SKM-1 (cell line): Measurements from ENCODE around the gene SFMBT2.
"Not testable (repeated sequence)": the region's sequence is repeated elsewhere in the genome, so short reads cannot be mapped to it uniquely, and the experiment has no call there.

ENCODE experiments used
- DNase-seq: peaks from one replicate; lab custom pipeline; 2025; ENCODE audit not compliant: unreplicated experiment; lab: John Stamatoyannopoulos, UW

Gene SFMBT2

DNA sequence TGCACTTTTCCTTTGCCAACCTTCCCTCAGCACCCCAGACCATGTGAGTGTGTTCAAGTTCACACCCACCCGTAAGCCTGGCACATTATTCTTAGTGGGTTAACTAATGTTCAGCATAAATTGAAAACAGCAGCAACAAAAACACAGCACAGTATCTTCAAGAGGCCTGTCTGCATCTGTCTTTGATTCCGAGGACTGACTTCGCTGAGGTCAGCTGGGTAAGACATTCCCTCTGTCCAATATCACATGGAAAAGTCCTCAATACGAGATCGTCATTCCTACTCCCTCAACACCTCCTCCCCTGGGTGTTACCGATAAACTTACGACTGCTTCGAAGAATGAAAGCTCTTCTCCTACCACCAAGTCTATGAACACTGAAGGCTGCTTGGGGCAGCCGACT is 218.8 kb downstream of the SFMBT2 start:
- DNase-seq: no peak

DNA sequence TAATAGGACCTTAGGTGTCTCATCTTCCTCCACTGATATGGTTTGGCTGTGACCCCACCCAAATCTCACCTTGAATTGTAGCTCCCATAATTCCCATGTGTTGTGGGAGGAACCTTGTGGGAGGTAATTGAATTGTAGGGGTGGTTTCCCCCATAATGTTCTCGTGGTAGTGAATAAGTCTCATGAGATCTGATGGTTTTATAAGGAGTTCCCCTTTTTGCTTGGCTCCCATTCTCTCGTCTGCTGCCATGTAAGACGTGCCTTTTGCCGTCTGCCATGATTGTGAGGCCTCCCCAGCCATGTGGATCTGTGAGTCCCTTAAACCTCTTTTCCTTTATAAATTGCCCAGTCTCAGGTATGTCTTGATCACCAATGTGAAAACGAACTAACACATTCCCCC is 220.1 kb downstream of the SFMBT2 start:
- not testable (repeated sequence) for DNase-seq

- no peak for DNase-seq
Observed at GRCh38 chr10:7189909-7190308, 220.9 kb downstream of the SFMBT2 start.

- no peak for DNase-seq
Observed at GRCh38 chr10:7188456-7189050, 222.3 kb downstream of the SFMBT2 start.

- DNase-seq: no peak
Observed at GRCh38 chr10:7186387-7187018, 224.3 kb downstream of the SFMBT2 start.

DNA sequence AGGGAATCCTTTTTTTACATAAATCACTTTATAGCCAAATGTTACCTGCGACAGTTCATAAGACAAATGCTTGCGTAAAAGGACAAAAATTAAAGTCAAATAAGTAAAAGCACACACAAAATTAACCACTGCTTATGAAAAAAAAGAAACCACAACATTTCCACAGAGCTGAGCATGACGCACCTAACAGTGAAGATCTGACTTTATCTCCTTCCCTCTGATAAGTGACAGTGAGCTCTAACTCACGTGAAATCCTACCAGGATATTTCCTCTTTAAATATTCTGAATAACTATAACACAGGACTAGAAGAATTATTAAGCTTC is 225.5 kb downstream of the SFMBT2 start:
- no peak for DNase-seq

- DNase-seq: peak; percentile 82
Observed at GRCh38 chr10:7184660-7185366, 226.0 kb downstream of the SFMBT2 start.

- not testable (repeated sequence) for DNase-seq
Observed at GRCh38 chr10:7184116-7184515, 226.7 kb downstream of the SFMBT2 start.

DNA sequence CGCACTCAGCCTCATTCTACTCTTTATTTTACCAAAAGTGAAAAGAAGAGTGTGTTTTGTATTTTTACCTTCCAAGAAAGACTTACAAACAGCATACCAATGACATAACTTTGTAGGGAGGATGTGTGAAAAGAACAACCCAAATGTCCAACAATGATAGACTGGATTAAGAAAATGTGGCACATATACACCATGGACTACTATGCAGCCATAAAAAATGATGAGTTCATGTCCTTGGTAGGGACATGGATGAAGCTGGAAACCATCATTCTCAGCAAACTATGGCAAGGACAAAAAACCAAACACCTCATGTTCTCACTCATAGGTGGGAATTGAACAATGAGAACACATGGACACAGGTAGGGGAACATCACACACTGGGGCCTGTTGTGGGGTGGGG is 228.5 kb downstream of the SFMBT2 start:
- not testable (repeated sequence) for DNase-seq

DNA sequence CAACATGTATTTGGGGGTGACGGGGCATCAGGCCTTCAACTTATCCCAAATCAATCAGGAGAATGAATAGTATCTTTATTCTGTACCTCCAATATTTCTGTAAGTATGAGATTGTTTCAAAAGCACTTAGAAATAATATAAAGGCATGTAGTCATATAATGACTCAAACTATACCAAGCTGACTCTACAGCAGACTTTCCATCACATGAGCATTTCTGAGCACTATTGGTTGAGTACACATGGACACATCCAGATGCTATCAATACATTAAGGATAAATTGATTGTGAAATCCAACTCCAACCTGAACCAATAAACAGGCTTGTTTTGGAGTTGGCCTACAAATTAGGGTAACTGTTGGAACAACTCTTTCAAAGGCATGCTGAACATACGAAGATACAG is 229.4 kb downstream of the SFMBT2 start:
- no peak for DNase-seq

- DNase-seq: no peak
Observed at GRCh38 chr10:7179536-7179935, 231.3 kb downstream of the SFMBT2 start.

- no peak for DNase-seq
Observed at GRCh38 chr10:7173948-7174347, 236.9 kb downstream of the SFMBT2 start.

DNA sequence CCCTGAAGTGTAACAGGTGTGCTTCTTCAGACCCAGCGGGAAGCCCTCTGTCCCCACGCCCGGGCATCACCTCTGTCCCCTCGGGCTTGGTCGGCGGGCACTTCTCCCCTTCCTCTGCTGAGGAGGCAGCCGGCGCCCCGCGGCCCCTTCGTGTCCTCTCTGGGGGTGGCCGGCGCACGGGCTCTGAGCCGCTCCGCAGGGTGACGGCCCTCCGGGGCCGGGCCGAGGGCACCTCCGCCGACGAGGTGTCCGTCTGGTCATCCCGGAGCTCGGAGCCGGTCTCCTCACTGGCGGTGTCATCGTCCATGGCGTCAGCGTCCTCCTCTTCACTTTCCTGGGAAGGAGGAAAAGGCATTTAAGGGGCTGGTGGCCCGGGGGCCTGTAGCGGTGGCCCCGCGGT is 239.0 kb downstream of the SFMBT2 start:
- DNase-seq: no peak

- DNase-seq: no peak
Observed at GRCh38 chr10:7170626-7171322, 240.1 kb downstream of the SFMBT2 start.

- no peak for DNase-seq
Observed at GRCh38 chr10:7168414-7168813, 242.4 kb downstream of the SFMBT2 start.

GRCh38 chr10:7165500-7166177 is 245.2 kb downstream of the SFMBT2 start:
- DNase-seq: no peak

GRCh38 chr10:7164955-7165354 is 245.9 kb downstream of the SFMBT2 start:
- DNase-seq: no peak

DNA sequence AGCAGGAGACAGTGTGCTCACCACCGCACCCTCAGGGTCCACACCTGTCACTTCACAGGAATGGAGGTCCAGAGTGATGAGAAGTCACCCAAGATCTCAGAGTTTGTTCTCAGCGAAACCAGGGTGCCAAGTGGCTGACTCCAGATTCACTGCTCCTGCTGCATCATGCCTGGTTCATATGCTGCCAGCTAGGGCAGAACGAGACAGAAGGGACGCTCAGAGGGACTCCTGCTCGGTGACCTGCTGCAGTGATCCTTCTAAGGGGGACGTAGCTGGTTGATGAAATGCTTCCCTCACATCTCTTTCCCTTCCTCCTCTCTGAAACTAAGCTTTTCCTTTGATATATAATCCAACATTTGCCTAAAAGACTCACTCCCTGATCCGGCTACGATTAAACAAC is 248.5 kb downstream of the SFMBT2 start:
- no peak for DNase-seq

DNA sequence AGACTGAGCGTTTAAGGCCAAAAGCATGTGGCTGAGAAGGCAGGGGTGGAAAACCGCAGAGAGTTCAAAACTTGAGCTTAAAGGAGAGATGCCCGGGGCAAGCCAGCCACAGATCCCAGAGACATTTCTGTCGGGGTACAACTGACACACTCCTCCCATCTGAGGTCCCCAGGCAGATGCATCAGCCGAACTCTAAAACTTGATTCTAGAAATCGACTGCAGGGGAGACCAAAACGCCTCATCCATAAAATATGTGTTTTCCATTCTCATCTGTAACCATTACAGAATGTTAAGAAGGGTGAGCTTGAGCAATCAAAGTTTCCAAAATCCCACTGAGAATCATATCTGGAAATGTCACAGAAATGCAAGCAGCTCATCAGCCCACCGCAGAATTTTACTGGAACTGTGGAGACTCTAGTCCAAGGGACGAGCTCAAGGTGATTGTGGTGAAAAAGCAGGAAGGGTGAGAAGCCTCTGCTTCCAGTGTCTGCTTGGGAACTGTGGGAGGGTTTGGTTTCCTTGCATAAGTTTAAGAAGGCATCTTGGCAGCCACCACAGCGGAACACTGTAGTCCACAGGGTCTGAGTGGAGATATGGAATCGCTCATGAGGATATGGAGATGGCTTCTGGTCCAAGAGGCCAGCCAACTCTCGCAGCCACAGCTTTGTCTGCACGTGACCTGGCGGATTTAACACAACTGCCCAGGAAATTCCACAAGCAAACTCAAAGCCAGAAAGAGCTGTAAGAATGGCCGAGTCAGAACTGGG is 249.2 kb downstream of the SFMBT2 start:
- no peak for DNase-seq

- DNase-seq: no peak
Observed at GRCh38 chr10:7159928-7160327, 250.9 kb downstream of the SFMBT2 start.

GRCh38 chr10:7159517-7159916 is 251.3 kb downstream of the SFMBT2 start:
- DNase-seq: no peak
